ENCODE measurements around the gene SUCNR1. TPM values are rescaled to one million over a fixed set of nuclear protein-coding genes. Genes with fewer than 3 reads are reported as not detected.
"Not testable (repeated sequence)": the region's sequence is repeated elsewhere in the genome, so short reads cannot be mapped to it uniquely, and the experiment has no call there.

Gene SUCNR1
- total RNA-seq, 1 experiment from 2014 or later: not detected

DNA sequence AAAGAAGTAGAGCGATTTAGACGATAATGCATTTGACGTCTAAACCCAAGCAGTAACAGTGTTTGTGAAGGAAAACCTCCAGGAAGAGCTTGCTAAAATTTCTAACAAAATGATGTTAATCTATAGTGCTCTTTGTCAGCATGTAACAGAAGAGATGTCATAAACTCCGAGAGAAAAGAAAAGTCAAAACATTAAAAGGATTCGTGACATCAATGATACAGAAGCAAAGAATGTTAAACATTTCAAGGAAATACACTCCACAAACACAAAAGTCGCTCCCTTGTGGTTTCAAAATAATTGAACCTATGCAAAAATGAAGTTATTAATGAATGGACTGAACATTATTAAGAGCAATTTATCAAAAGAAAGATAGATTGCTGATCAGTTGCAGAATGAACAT is 31.6 kb upstream of the SUCNR1 start:
- H3K4me1 ChIP-seq: peaks cover 11% of the 10 kb centered on the region
- H3K36me3 ChIP-seq (ENCODE audit: control insufficient read depth, insufficient read depth, low read length): no peaks in the 10 kb centered on the region
- Mint-ChIP-seq H3K4me3 (ENCODE audit: unreplicated experiment) (no peak overlapping the region), H3K36me3 (ENCODE audit: insufficient read depth, unreplicated experiment) (no peaks in the 10 kb centered on the region), H3K4me1 (ENCODE audit: low read depth, unreplicated experiment) (peaks cover 13% of the 10 kb centered on the region), H3K27ac (ENCODE audit: unreplicated experiment) (no peak overlapping the region), H3K27me3 (ENCODE audit: insufficient read depth, unreplicated experiment) (no peaks in the 10 kb centered on the region), H3K9me3 (ENCODE audit: unreplicated experiment) (no peaks in the 10 kb centered on the region)
- POLR2A ChIA-PET: no interaction called here
- H3K4me3 ChIP-seq (ENCODE audit: low read depth, low read length): no peak overlapping the region
- H3K9me3 ChIP-seq: no peaks in the 10 kb centered on the region
- CTCF ChIA-PET: no interaction called here
- intact Hi-C loops (cut with micrococcal nuclease; ENCODE audit: unreplicated experiment): no loop called here
- TF ChIP-seq, protein P1, sequence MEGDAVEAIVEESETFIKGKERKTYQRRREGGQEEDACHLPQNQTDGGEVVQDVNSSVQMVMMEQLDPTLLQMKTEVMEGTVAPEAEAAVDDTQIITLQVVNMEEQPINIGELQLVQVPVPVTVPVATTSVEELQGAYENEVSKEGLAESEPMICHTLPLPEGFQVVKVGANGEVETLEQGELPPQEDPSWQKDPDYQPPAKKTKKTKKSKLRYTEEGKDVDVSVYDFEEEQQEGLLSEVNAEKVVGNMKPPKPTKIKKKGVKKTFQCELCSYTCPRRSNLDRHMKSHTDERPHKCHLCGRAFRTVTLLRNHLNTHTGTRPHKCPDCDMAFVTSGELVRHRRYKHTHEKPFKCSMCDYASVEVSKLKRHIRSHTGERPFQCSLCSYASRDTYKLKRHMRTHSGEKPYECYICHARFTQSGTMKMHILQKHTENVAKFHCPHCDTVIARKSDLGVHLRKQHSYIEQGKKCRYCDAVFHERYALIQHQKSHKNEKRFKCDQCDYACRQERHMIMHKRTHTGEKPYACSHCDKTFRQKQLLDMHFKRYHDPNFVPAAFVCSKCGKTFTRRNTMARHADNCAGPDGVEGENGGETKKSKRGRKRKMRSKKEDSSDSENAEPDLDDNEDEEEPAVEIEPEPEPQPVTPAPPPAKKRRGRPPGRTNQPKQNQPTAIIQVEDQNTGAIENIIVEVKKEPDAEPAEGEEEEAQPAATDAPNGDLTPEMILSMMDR (IDR thresholded peaks at IDR 0.05; ENCODE audit: insufficient read depth in 1 of 2, low read depth in 1 of 2, low read length in 1 of 2, severe bottlenecking in 1 of 2, unreplicated experiment in 1 of 2): no peak
- no TSS peak for BruUV-seq (replicated peaks)
- H3K27me3 ChIP-seq (replicated peaks; ENCODE audit: control insufficient read depth, insufficient read depth, low read length): no peaks in the 10 kb centered on the region
- DNase-seq: no peak

DNA sequence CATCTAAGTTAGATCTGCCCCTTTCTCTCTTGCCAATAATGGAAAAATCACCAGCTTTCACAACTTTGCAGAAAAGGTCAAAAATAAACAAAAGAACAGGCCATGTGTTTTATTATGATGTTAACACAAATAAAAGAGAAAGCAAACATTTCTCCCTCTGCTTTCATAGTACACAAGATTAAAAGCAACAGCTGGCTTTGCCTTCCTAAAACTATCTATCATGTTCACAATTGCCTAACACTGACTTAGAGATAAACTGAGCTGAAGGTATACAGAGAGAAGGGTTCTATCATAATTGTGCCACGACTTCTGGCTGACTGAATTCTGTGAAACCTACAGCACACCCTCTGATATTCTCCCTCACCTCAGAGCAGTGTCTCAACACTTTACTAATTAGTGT is 30.2 kb upstream of the SUCNR1 start:
- no peaks in the 10 kb centered on the region for H3K9me3 Mint-ChIP-seq (ENCODE audit: unreplicated experiment)
- no peak for DNase-seq
- ChIA-PET CTCF (no interaction called here), POLR2A (no interaction called here)
- H3K4me1 ChIP-seq: no peaks in the 10 kb centered on the region
- H3K36me3 ChIP-seq (ENCODE audit: control insufficient read depth, insufficient read depth, low read length): no peaks in the 10 kb centered on the region
- TF ChIP-seq, protein P1 (IDR thresholded peaks at IDR 0.05; ENCODE audit: insufficient read depth in 1 of 2, low read depth in 1 of 2, low read length in 1 of 2, severe bottlenecking in 1 of 2, unreplicated experiment in 1 of 2): no peak
- H3K27me3 Mint-ChIP-seq (ENCODE audit: insufficient read depth, unreplicated experiment): no peaks in the 10 kb centered on the region
- intact Hi-C loops (cut with micrococcal nuclease; ENCODE audit: unreplicated experiment): no loop called here
- peaks cover 5% of the 10 kb centered on the region for H3K4me1 Mint-ChIP-seq (ENCODE audit: low read depth, unreplicated experiment)
- no peaks in the 10 kb centered on the region for H3K9me3 ChIP-seq
- no peak overlapping the region for H3K27ac Mint-ChIP-seq (ENCODE audit: unreplicated experiment)
- H3K4me3 ChIP-seq (ENCODE audit: low read depth, low read length): no peak overlapping the region
- no peak overlapping the region for H3K4me3 Mint-ChIP-seq (ENCODE audit: unreplicated experiment)
- no TSS peak for BruUV-seq (replicated peaks)
- no peaks in the 10 kb centered on the region for H3K36me3 Mint-ChIP-seq (ENCODE audit: insufficient read depth, unreplicated experiment)
- no peaks in the 10 kb centered on the region for H3K27me3 ChIP-seq (replicated peaks; ENCODE audit: control insufficient read depth, insufficient read depth, low read length)

DNA sequence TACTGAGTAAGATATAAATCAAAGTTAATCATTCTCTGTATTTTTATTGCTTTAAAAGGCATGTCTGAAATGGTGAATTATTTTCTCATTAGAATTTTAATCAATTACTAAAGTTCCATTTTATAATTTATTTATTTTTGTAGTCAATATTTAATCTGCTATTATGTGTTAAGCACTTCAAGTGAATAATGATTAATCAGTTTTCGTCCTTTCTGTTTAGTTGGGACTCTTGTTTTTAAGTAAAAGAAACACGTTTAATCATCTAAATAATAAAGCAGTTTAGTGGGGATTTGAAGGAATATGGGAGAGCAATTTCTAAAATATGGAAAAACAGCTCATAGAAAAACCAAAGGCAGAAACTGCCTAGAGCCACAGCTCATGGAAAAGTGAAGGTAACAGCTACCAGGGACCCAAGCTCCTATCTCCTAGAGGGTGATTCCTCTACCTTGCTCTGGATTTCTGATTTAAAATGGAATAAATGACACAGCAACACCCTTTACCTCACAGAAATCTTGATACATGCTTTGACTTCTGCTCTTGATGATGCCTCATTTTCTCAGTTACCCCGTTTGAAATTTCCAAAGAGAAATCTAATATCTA is 28.0 kb upstream of the SUCNR1 start:
- Mint-ChIP-seq H3K36me3 (ENCODE audit: insufficient read depth, unreplicated experiment) (no peaks in the 10 kb centered on the region), H3K9me3 (ENCODE audit: unreplicated experiment) (peaks cover 9% of the 10 kb centered on the region), H3K27me3 (ENCODE audit: insufficient read depth, unreplicated experiment) (no peaks in the 10 kb centered on the region), H3K4me3 (ENCODE audit: unreplicated experiment) (no peak overlapping the region), H3K4me1 (ENCODE audit: low read depth, unreplicated experiment) (peaks cover 5% of the 10 kb centered on the region), H3K27ac (ENCODE audit: unreplicated experiment) (no peak overlapping the region)
- Histone ChIP-seq H3K4me1 (no peaks in the 10 kb centered on the region), H3K36me3 (ENCODE audit: control insufficient read depth, insufficient read depth, low read length) (no peaks in the 10 kb centered on the region), H3K27me3 (replicated peaks; ENCODE audit: control insufficient read depth, insufficient read depth, low read length) (no peaks in the 10 kb centered on the region), H3K4me3 (ENCODE audit: low read depth, low read length) (no peak overlapping the region), H3K9me3 (no peaks in the 10 kb centered on the region)
- no TSS peak for BruUV-seq (replicated peaks)
- TF ChIP-seq, protein P1 (IDR thresholded peaks at IDR 0.05; ENCODE audit: insufficient read depth in 1 of 2, low read depth in 1 of 2, low read length in 1 of 2, severe bottlenecking in 1 of 2, unreplicated experiment in 1 of 2): no peak
- POLR2A ChIA-PET: no interaction called here
- intact Hi-C loops (cut with micrococcal nuclease; ENCODE audit: unreplicated experiment): no loop called here
- DNase-seq: no peak
- CTCF ChIA-PET: no interaction called here

DNA sequence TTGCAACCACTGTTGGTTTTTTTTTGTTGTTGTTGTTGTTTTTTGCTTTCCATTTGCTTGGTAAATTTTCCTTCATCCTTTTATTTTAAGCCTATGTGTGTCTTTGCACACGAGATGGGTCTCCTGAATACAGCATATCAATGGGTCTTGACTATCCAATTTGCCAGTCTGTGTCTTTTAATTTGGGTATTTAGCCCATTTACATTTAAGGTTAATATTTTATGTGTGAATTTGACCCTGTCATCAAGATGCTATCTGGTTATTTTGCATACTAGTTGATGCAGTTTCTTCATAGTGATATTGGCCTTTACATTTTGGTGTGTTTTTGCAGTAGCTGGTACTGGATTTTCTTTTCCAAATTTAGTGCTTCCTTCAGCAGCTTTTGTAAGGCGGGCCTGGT is 23.4 kb upstream of the SUCNR1 start:
- BruUV-seq (replicated peaks); H3K36me3 Mint-ChIP-seq (ENCODE audit: insufficient read depth, unreplicated experiment); H3K4me1 Mint-ChIP-seq (ENCODE audit: low read depth, unreplicated experiment); POLR2A ChIA-PET; H3K27ac Mint-ChIP-seq (ENCODE audit: unreplicated experiment); H3K27me3 Mint-ChIP-seq (ENCODE audit: insufficient read depth, unreplicated experiment); CTCF ChIA-PET; H3K4me1 ChIP-seq; H3K27me3 ChIP-seq (replicated peaks; ENCODE audit: control insufficient read depth, insufficient read depth, low read length); H3K36me3 ChIP-seq (ENCODE audit: control insufficient read depth, insufficient read depth, low read length); DNase-seq; intact Hi-C loops (cut with micrococcal nuclease; ENCODE audit: unreplicated experiment); H3K4me3 Mint-ChIP-seq (ENCODE audit: unreplicated experiment); H3K4me3 ChIP-seq (ENCODE audit: low read depth, low read length); H3K9me3 ChIP-seq: not testable (repeated sequence)
- H3K9me3 Mint-ChIP-seq (ENCODE audit: unreplicated experiment): peaks cover 21% of the 10 kb centered on the region

Measured in Caco-2 (cell line).